B cell (primary cell): Measurements from ENCODE around the gene RUBCNL. TPM values are rescaled to one million over a fixed set of nuclear protein-coding genes. Genes with fewer than 3 reads are reported as not detected.

Experiments
- ATAC-seq: fragments of 200-7000 bp; cut with Tn5 transposase; one replicate; pipeline ENCODE4 v1.10.0; 2021; ENCODE audit warnings: low read depth, mild to moderate bottlenecking, moderate number of reproducible peaks, moderate library complexity
- CTCF ChIA-PET: fragments of 350-600 bp; sonication (Branson Sonifier 250); formaldehyde crosslinking; loops from one replicate; lab custom pipeline; 2021; ENCODE audit warnings: antibody characterized with exemption, inconsistent platforms; lab: Charles Lee
- POLR2A ChIA-PET: fragments of 350-600 bp; sonication (Branson Sonifier 250); formaldehyde crosslinking; loops from one replicate; lab custom pipeline; 2021; ENCODE audit warnings: antibody characterized with exemption; lab: Charles Lee
- DNase-seq: peaks from one replicate; pipeline ENCODE4 v3.0.0; 2013
- H2AFZ ChIP-seq: 2 replicates; pipeline ENCODE4 v1.6.1; 2012; ENCODE audit warnings: mild to moderate bottlenecking, low read depth, low read length; ENCODE audit not compliant: insufficient read depth, poor library complexity, severe bottlenecking
- H3K27ac ChIP-seq, 2 donors: 1 replicate in 1 of 2; 2 replicates in 1 of 2; pipeline ENCODE4 v1.5.1; 2012 to 2013; ENCODE audit warnings: low read length in 2 of 2, mild to moderate bottlenecking in 2 of 2, moderate library complexity in 1 of 2
- H3K27me3 ChIP-seq, 4 experiments: fragments of 200-600 bp in 1 of 4; sonication (generic) in 1 of 4; replicated peaks in 1 of 4; 1 replicate in 2 of 4; 2 replicates in 2 of 4; pipeline versions ENCODE4 v1.6.1 to v1.7.0; 2013 to 2016; ENCODE audit warnings: low read length in 3 of 4, mild to moderate bottlenecking in 2 of 4, mixed read lengths in 1 of 4, moderate library complexity in 1 of 4; ENCODE audit not compliant: insufficient read depth in 4 of 4, control insufficient read depth in 3 of 4; ENCODE audit errors: control extremely low read depth in 1 of 4
- H3K36me3 ChIP-seq, 2 experiments: replicated peaks in 1 of 2; 1 replicate in 1 of 2; 2 replicates in 1 of 2; pipeline versions ENCODE4 v1.6.1 to v1.7.1; 2013; ENCODE audit warnings: low read length in 1 of 2; ENCODE audit not compliant: insufficient read depth in 2 of 2, control insufficient read depth in 1 of 2; ENCODE audit errors: control extremely low read depth in 1 of 2, extremely low read depth in 1 of 2
- H3K4me1 ChIP-seq, 2 donors: fragments of 200-600 bp in 1 of 2; sonication (generic) in 1 of 2; 1 replicate in 1 of 2; 2 replicates in 1 of 2; pipeline versions ENCODE4 v1.5.1 to v1.6.1; 2013 to 2017; ENCODE audit warnings: low read length in 2 of 2; ENCODE audit not compliant: control insufficient read depth in 2 of 2, insufficient read depth in 2 of 2
- H3K4me2 ChIP-seq: replicated peaks from 2 replicates; pipeline ENCODE3; 2012; ENCODE audit warnings: mild to moderate bottlenecking, low read depth, low read length; ENCODE audit not compliant: poor library complexity, severe bottlenecking
- H3K4me3 ChIP-seq, 5 experiments: fragments of 200-600 bp in 1 of 5; sonication (generic) in 1 of 5; 1 replicate in 3 of 5; 2 replicates in 2 of 5; pipeline versions ENCODE4 v1.5.1 to v1.7.0; 2011 to 2016; ENCODE audit warnings: low read length in 4 of 5, mild to moderate bottlenecking in 4 of 5, low read depth in 2 of 5, control low read depth in 1 of 5, moderate library complexity in 1 of 5; ENCODE audit not compliant: insufficient read depth in 1 of 5; ENCODE audit errors: control extremely low read depth in 1 of 5, extremely low read depth in 1 of 5
- H3K79me2 ChIP-seq: fragments of 200-600 bp; sonication (generic); one replicate; pipeline ENCODE4 v1.6.0; 2016; ENCODE audit warnings: low read length; ENCODE audit not compliant: control insufficient read depth, insufficient read depth
- H3K9ac ChIP-seq: fragments of 200-600 bp; sonication (generic); 2 replicates; pipeline ENCODE4 v1.6.1; 2017; ENCODE audit warnings: mild to moderate bottlenecking, low read length, moderate library complexity
- H3K9me3 ChIP-seq, 3 donors: one replicate each; pipeline versions ENCODE4 v1.6.1 to v1.7.1; 2013; ENCODE audit warnings: low read length in 2 of 3; ENCODE audit not compliant: control insufficient read depth in 2 of 3, insufficient read depth in 1 of 3; ENCODE audit errors: control extremely low read depth in 1 of 3
- H4K20me1 ChIP-seq: 2 replicates; pipeline ENCODE4 v1.6.0; 2012; ENCODE audit warnings: mild to moderate bottlenecking, low read length; ENCODE audit not compliant: insufficient read depth, control insufficient read depth, poor library complexity, severe bottlenecking
- H3K27ac Mint-ChIP-seq: one replicate; pipeline ENCODE4 v1.8.0; 2021; ENCODE audit warnings: mixed read lengths
- H3K27me3 Mint-ChIP-seq: one replicate; pipeline ENCODE4 v1.8.0; 2021; ENCODE audit warnings: mixed read lengths
- H3K4me1 Mint-ChIP-seq: one replicate; pipeline ENCODE4 v1.8.0; 2021; ENCODE audit warnings: mixed read lengths
- H3K4me3 Mint-ChIP-seq: one replicate; pipeline ENCODE4 v1.8.0; 2021; ENCODE audit warnings: mixed read lengths
- H3K9me3 Mint-ChIP-seq: one replicate; pipeline ENCODE4 v1.8.0; 2022; ENCODE audit warnings: mixed read lengths; ENCODE audit not compliant: insufficient read depth
- EZH2 ChIP-seq: IDR thresholded peaks from 2 replicates; pipeline ENCODE4 v1.6.1; 2012; ENCODE audit warnings: borderline replicate concordance, low read depth, mild to moderate bottlenecking, moderate library complexity, low read length; ENCODE audit not compliant: insufficient read depth, poor library complexity, severe bottlenecking
- WGBS: methylation state at CpG from one replicate; pipeline ENCODE4 v1.1.5; 2013; ENCODE audit warnings: missing lambda C conversion rate; ENCODE audit not compliant: insufficient coverage; 5-methylcytosine and 5-hydroxymethylcytosine counted together
- intact Hi-C: fragments of 100-400 bp; cut with micrococcal nuclease; formaldehyde crosslinking; loops from one replicate; pipeline ENCODE4 v1.10.0; 2022
- polyA plus RNA-seq: library from polyadenylated mRNA; depleted of rRNA; stranded (reverse); fragments of >200 nt; gene quantifications from 2 replicates; pipeline ENCODE4 v1.2.3, GENCODE V29; 2012
- total RNA-seq, 2 donors: library from RNA; stranded (reverse); fragments of 120-200 nt in 1 of 2; gene quantifications; 1 replicate in 1 of 2; 2 replicates in 1 of 2; pipeline versions ENCODE4 v1.2.3 to v1.2.4, GENCODE V29; 2013 to 2022
- TF ChIP-seq, protein P1 (sequence below): fragments of 200-600 bp; IDR thresholded peaks from one replicate; pipeline ENCODE4 v1.8.0; 2022; ENCODE audit warnings: antibody characterized with exemption, mild to moderate bottlenecking

The RUBCNL gene
- total and polyA plus RNA-seq, 2 donors (not counting 1 experiment from before 2014, with no cell fraction given) = 185 to 370 TPM

DNA sequence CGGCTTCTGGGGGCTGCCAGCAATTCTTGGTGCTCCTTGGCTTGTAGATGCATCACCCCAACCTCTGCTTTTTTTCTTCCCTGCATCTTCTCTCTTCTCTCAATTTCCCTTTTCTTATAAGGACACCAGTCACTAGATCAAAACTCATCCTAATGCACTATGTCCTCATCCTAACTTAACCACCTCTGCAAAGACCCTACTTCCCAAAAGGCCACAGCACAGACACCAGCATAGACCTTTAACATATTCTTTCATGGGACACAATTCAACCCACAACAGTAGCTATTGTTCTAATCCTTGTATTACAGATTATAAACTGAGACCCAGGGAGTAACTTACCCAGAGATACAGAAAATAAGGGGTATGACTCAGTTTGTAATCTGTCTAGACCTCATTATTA lies 47.0 kb downstream of the RUBCNL start:
- Histone ChIP-seq H3K79me2 (peaks cover 4% of the 10 kb centered on the region), H3K27ac (peak overlapping the region in 1 of 2 donors; percentile 80), H3K9me3 (peaks cover 0 to 7% (median 4%) of the 10 kb centered on the region in 3 donors), H2AFZ (no peak overlapping the region), H4K20me1 (peaks cover 41% of the 10 kb centered on the region), H3K36me3 (peaks cover 3 to 62% of the 10 kb centered on the region in 2 experiments), H3K4me2 (no peak overlapping the region), H3K9ac (no peak overlapping the region), H3K4me3 (no peak overlapping the region), H3K4me1 (peaks cover 35 to 44% of the 10 kb centered on the region in 2 donors), H3K27me3 (no peaks in the 10 kb centered on the region)
- Mint-ChIP-seq H3K4me3 (peak overlapping the region; percentile 10), H3K27me3 (no peaks in the 10 kb centered on the region), H3K9me3 (peaks cover 2% of the 10 kb centered on the region), H3K4me1 (peaks cover 66% of the 10 kb centered on the region), H3K27ac (peak overlapping the region; percentile 75)
- DNase-seq = no peak
- ChIA-PET POLR2A (no interaction called here), CTCF (interaction anchor here (0.8 to 1.1 kb wide), 2 partner anchors 19 to 47 kb away, joined by 3 read pairs; partner anchors contain the start of gene RUBCNL)
- no peak for ATAC-seq
- WGBS = no CpG with 5 or more reads among the region's 1 CpG
- intact Hi-C loops = loop anchor here (5.0 kb wide), 1 partner anchor 47 kb away; the partner anchor contains the start of gene RUBCNL
- TF ChIP-seq EZH2 = no peak
- TF ChIP-seq, protein P1, sequence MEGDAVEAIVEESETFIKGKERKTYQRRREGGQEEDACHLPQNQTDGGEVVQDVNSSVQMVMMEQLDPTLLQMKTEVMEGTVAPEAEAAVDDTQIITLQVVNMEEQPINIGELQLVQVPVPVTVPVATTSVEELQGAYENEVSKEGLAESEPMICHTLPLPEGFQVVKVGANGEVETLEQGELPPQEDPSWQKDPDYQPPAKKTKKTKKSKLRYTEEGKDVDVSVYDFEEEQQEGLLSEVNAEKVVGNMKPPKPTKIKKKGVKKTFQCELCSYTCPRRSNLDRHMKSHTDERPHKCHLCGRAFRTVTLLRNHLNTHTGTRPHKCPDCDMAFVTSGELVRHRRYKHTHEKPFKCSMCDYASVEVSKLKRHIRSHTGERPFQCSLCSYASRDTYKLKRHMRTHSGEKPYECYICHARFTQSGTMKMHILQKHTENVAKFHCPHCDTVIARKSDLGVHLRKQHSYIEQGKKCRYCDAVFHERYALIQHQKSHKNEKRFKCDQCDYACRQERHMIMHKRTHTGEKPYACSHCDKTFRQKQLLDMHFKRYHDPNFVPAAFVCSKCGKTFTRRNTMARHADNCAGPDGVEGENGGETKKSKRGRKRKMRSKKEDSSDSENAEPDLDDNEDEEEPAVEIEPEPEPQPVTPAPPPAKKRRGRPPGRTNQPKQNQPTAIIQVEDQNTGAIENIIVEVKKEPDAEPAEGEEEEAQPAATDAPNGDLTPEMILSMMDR = no peak

DNA sequence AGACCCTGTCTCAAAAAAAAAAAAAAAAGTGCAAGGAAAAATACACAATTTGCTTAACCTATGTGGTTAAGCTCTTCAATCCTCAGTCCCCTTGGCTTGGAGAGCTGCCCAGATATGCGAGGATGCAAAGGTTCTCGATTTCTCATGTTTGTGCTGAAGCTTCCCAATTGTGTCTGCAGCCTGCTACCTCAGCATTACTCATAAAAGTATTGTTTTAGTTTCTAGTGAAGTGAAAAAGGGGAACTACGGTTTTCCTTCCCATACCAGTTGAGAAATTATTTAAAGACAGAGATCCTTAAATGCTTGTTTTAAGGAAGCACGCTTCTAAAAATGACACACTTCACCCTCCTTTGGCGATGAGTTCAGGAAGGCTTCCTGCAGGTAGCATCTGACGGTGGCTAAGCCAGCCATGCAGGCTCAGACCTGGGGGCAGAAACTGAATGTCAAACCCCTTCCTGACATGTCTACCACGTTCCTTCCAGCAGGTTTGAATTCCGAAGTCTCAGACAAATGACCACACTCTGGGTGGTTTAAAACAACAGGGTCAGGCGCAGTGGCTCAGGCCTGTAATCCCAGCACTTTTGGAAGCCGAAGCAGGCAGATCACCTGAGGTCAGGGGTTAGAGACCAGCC lies 47.9 kb downstream of the RUBCNL start:
- Histone ChIP-seq H2AFZ (no peak overlapping the region), H3K4me2 (peak overlapping the region; percentile 24), H3K27ac (peak overlapping the region; percentile 56 to 80), H3K4me3 (no peak overlapping the region), H3K79me2 (peaks cover 4% of the 10 kb centered on the region), H3K4me1 (peaks cover 35 to 47% of the 10 kb centered on the region in 2 donors), H3K9me3 (peaks cover 0 to 7% (median 4%) of the 10 kb centered on the region in 3 donors), H3K27me3 (no peaks in the 10 kb centered on the region), H3K9ac (no peak overlapping the region), H3K36me3 (peaks cover 3 to 53% of the 10 kb centered on the region in 2 experiments), H4K20me1 (peaks cover 33% of the 10 kb centered on the region)
- Mint-ChIP-seq H3K4me3 (peak overlapping the region; percentile 20), H3K9me3 (peaks cover 2% of the 10 kb centered on the region), H3K27ac (peak overlapping the region; percentile 76), H3K27me3 (no peaks in the 10 kb centered on the region), H3K4me1 (peaks cover 67% of the 10 kb centered on the region)
- DNase-seq (peak; percentile 55), ATAC-seq (peak; percentile 26)
- TF ChIP-seq, protein P1 = no peak
- no peak for TF ChIP-seq EZH2
- 31% methylated on average over 7 of the region's 10 CpGs for WGBS
- intact Hi-C loops = loop anchor here (5.0 kb wide), 1 partner anchor 33 kb away; no protein-coding TSS in a partner anchor
- ChIA-PET POLR2A (interaction anchor here (0.7 to 1.0 kb wide), 2 partner anchors 18 to 25 kb away, joined by 3 read pairs; no protein-coding TSS in a partner anchor), CTCF (interaction anchor here (0.5 to 1.1 kb wide), 3 partner anchors 18 to 208 kb away, joined by 3 read pairs; partner anchors contain the start of gene RUBCNL)
